Measurements from ENCODE around the gene SGF29.
"Not testable (repeated sequence)": the region's sequence is repeated elsewhere in the genome, so short reads cannot be mapped to it uniquely, and the experiment has no call there.

SGF29 gene

DNA sequence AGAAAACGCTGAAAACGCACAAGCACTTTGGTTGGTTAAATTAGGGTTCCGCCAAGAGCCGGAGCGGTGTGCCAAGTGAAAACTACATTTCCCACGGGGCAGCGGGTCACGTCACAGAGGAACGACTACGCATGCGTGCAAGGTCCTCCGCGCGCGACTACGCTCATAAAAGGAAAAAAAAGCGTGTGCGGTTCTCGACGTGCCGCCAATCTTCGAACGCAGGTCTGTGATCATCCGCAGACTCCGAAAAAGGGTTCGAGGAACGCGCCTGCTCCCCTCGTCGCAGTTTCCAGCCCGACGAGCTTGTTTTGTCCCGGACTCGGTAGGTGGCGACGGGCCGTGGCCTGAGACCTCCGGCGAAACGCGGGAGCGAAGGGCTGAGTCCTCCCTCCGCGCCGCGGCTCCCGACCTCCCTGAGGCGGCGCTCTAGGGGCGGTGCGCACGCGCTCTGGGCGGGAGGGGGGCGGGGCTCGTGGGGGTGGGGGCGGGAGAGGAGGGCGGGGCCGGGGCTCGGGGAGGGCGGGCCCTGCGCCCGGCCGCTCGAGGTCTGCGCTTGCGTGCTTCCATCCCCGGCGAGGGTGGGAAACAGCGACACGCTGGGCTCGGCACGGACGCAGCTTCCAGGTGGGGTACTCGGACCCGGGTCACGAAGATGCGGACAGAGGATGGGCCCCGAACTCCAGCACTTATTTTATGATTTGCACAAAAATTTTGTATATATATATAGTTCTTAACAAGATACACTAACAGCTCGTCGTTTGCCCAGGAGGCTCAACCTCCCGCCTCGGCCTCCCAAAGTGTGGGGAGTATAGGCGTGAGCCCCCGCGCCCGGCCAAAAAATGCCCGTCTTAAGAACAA, at the start of gene SGF29:
TSS of gene SGF29 (plus strand) at position 145 of the 858 bp plus-strand sequence. CDS start 27,150 bp downstream, outside the sequence.
- DNase-seq (ENCODE audit: low read depth in 2 of 2) = peak; percentile 87 to 89

DNA sequence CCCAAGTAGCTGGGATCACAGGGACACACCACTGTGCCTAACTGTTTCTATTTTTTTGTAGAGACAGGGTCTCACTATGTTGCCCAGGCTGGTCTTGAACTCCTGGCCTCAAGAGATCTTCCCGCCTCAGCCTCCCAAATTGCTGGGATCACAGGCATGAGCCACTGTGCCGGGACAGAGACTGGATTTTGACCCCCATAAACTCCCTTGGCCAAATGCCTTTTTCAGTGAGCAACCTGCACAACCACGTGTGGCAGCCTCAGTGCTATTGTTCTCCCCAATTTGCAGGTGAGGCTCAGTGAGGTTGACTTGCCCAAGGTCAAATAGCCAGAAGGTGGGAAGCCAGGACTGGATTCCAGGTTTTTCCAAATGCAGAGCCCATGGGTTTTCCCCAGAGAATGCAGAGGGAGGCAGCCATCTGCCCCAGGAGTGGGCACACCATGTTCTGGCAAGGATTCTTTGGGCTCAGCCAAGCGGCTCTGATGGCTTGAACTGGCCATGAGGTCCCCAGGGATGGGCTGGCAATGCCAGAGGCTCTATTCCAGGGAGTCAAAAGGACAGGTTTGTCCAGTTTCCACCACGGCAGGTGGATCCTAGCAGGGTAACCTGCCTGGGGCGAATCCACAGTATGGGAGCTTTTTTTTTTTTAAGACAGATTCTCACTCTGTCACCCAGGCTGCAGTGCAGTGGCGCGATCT, 48.9 kb upstream of the SGF29 start:
- DNase-seq (ENCODE audit: low read depth in 2 of 2) = no peak

DNA sequence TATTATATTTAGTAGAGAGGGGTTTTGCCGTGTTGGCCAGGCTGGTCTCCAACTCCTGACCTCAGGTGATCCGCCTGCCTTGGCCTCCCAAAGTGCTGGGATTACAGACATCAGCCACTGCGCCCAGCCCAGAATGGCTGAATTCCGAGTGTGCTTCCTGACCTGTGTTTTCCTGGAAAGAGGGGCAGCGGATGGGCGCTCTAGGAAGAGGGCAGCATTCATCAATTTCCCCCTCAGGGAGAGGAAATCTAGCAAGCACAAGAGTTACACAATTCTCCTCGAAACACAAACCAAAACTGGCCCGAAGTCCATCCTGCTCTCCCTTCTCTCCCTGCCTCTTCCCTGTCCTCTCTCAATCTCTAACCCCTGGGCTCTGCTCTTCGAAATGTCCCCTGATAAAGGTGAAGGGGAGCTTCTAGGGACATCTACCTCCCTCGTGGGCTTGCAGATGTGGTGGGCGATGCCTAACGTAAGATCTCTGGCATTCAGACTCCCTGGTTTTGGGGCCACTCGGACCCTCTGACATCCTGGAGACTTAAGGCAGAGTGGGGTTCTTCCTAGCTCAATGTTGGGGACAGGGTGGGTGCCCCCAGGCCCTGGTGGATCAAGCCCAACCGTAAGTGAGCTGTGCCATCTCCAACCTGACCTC, 48.1 kb upstream of the SGF29 start:
- no peak for DNase-seq (ENCODE audit: low read depth in 2 of 2)

DNA sequence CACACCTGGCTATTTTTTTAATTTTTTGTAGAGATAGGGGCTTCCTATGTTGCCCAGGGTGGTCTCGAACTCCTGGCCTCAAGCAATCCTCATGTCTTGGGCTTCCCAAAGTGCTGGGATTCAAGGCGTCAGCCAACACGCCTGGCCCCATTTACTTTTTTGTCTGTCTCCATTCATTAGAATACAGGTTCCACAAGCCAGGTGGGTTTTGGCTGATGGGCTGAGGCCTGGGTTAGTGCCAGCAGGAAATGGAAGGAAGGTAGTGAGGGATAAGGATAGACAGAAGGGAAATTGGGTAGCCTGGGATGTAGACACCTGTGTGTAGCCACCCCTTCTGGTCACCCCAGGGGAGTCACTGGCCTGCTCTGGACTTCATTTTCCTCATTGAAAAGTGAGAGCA, 42.7 kb upstream of the SGF29 start:
- no peak for DNase-seq (ENCODE audit: low read depth in 2 of 2)

DNA sequence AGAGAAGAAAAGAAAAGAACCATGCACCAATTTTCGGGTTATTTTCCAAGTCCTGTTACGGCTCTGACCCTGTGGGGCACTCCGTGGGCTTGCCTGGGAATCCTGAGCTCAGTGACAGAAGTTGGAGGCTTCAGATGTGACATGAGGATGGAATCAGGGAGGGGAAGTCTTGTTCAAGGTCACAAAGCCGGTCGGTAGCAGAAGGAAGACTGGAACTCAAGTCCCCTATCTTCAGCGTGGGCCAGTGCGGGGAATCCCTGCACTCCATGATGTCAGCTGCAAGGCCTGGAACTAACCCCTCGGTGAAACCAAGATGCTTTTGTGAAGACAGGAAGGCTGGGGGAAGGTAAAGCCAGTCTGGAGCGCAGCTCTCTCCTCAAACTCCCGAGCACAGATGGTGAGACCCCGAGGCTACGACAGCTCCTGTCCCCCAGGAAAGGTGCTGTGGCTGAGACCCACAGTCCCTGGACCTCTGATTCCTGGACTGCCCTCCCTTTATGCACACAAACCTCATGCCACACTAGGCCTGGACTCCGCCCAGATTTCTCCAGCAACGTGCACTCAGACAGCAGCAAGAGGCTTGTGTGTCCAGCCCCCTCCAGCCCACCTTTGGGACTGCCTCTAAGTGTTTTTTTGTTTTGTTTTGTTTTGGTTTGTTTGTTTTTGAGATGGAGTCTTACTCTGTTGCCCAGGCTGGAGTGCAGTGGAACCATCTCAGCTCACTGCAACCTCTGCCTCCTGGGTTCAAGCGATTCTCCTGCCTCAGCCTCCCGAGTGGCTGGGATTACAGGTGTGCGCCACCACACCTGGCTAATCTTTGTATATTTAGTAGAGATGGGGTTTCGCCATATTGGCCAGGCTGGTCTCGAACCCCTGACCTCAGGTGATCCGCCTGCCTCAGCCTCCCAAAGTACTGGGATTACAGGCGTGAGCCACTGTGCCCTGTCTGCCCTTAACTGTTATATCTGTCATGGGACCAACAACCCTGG, 41.6 kb upstream of the SGF29 start:
- DNase-seq (ENCODE audit: low read depth in 2 of 2) = no peak

DNA sequence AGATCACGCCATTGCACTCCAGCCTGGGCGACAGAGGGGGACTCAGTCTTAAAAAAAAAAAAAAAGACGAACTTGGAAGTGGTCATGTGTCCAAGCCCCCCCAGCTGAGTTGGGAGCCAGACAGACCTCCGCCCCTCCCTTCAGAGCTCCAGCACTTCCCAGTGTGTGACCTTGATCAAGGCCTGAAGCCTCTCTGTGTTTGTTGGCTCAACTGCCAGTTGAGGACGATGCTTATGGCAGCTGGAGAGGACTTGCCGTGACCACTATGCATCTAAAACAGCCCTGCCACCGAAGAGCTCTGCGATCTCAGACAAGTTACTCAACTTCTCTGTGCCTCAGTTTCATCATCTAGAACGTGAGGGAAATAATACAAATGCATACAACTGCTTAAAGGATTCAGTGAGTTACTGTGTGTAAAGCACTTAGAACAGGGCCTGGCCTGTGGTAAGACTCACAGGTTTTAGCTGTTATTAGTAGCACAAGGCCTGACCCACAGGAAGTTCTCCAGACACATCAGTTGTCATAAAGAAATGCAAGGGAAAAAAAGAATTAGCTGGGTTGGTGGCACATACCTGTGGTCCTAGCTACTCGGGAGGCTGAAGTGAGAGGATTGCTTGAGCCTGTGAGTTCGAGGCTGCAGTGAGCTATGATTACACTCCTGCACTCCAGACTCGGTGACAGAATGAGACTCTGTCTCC, 40.1 kb upstream of the SGF29 start:
- no peak for DNase-seq (ENCODE audit: low read depth in 2 of 2)

DNA sequence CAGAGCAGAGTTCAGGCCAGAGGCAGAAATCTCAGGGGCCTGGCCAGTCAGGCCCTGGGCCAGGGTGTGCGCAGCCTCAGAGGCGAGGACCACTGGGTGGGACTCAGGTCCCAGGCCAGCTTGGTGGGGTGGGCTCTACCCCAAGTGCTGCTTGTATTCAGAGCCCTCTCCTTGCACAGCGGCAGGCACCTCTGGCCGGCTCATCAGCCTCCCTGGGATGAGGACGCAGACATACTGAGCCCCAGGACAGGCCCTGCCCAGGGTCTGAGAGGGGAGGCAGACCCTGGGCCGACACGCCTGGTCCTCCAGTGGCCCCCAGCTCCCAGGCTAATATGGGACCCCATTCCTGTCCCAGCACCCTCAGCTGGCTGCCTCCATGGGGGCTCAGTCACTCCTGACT, 39.5 kb upstream of the SGF29 start:
- DNase-seq (ENCODE audit: low read depth in 2 of 2) = no peak

DNA sequence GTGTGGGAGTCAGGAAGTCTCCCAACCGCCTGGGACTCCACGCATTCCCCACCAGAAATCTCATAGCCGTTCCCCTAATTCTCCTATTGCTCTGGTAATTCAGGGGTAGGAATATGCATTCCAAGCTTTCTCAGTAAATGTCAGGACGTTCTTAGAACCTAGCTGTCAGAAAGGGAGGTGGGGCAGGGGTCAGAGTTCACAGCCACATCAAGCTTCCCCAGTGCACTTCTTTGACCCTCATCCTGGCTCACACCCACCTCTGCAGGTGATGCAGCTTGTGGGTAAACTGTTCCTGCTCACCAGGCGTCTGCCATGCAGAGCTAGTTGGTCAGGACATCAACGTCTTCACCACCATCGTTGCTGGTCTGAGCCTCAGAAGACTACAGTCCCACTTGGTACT, 33.0 kb upstream of the SGF29 start:
- no peak for DNase-seq (ENCODE audit: low read depth in 2 of 2)

DNA sequence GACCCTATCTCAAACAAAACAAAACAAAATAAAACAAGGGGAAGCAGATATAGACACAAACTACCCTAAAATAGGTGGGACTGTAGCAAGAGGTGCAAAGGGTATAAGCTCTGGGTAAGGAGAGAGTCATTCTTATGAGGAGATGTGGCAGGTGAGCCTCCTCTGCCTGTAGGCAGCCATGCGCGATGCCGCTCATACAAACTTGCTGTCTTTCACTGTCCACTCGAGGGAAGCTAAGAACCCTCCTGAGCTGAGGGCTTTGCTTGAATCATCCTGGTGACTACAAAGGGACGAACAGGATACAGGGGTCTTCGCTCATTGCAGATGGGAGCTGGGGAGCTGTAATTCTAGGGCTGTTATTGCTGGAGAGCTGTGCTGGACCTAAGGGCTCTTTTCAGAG, 32.3 kb upstream of the SGF29 start:
- DNase-seq (ENCODE audit: low read depth in 2 of 2) = no peak

DNA sequence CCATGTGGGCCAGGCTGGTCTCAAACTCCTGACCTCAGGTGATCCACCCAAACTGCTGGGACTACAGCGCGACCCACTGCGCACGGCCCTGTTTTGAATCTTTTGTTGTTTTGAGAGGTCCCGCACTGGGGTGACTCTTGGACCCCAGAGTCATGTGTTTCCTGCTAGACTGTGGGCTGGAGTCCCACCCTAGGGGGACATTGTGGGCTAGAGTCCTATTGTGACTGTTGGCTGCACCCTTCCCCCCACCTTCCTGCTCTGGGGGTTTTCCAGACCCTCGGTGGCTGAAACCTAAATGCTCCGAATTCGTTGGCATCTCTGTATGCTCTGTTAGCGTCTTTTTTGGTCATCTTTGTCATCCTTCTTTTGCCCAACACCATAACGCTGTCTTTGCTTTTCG, 30.9 kb upstream of the SGF29 start:
- DNase-seq (ENCODE audit: low read depth in 2 of 2) = no peak

DNA sequence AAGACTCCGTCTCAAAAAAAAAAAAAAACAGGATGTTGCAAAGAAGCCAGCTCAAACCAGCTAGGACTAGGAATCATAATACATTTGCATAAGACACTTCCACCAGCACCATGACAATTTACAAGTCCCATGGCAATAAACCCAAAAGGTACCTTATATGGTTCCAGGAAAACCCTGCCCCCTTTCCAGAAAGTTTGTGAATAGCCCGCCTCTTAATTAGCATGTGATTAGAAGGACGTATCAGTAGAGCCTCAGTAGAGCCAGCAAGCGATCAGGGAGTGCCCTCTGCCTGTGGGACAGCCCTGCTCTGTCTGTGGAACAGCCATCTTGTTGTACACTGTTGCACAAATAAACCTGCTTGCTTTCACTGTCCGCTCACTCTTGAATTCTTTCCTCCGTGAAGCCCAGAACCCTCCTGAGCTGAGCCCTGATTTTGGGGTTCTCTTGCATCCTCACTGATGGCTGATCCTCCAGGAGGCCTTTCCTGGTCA, 29.0 kb upstream of the SGF29 start:
- DNase-seq (ENCODE audit: low read depth in 2 of 2) = no peak

DNA sequence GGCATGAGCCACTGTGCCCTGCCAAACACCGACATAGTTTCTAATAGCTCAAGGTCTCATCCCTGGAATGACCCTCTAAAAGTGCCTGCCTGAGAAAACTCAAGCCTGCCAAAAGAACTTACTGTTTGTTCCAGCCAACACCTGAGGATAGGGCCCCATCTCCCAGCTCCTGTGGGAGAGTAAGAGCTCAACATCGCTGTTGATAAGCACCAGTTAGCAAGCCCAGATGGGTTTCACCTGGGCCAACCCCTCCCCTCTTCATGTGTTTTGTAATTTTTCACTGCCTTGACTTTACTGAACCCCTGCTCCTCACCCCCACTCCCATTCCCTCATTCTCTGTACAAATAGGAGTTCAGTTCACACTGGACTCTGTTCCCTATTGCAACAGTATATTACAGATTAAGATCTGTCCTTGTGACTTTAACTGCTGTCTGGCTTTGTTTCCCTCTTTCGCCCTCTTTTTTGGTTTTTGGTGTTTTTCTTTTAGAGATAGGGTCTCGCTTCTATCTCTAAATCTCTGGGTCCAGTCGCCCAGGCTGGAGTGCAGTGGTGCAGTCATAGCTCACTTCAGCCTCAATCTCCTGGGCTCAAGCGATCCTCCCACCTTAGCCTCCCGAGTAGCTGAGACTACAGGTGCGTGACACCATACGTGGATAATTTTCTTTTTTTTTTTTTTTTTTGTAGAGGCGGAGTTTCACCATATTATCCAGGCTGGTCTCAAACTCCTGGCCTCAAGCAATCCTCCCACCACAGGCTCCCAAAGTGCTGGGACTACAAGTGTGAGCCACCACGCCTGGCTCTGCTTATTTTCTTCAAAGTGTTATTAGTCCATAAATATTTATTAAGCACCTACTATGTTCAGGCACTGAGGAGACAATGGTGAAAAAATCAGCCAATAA, 27.3 kb upstream of the SGF29 start:
- DNase-seq (ENCODE audit: low read depth in 2 of 2) = no peak

DNA sequence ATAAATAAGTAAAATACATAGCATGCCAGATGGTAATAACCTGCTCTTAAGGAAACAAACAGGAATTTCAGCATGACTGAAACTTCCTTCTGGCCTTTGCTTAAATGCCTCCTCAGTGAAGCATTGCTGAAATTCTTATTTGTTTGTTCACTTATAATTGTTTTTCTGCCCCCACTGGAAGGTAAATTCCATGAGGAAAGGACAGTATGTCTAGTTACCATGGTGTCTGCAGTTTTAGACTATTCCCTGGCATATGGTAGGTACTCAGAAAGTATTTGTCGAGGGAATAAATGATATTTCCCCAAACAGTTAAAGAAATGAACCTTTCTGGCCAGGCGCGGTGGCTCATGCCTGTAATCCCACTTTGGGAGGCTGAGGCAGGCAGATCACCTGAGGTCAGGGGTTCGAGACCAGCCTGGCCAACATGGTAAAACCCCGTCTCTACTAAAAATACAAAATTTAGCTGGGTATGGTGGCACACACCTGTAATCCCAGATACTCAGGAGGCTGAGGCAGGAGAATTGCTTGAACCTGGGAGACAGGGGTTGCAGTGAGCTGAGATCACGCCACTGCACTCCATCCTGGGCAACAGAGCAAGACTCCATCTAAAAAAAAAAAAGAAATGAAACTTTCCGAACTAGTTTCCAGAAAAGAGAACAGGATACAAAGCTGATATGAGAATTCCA, 26.5 kb upstream of the SGF29 start:
- not testable (repeated sequence) for DNase-seq (ENCODE audit: low read depth in 2 of 2)

DNA sequence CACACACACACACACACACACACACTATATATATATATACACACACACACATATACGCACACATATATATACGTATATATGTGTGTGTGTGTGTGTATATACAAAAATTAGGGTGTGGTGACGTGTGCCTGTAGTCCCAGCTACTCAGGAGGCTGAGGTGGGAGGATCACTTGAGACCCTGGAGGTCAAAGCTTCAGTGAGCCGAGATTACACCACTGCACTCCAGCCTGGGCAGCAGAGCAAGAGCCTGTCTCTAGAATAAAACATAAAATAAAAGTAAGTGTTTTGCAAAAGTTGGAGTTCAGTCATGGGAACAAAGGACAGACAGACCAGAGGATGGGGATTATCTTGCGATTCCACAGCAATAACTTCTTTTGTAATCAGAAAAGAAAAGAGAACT, 25.7 kb upstream of the SGF29 start:
- no peak for DNase-seq (ENCODE audit: low read depth in 2 of 2)

DNA sequence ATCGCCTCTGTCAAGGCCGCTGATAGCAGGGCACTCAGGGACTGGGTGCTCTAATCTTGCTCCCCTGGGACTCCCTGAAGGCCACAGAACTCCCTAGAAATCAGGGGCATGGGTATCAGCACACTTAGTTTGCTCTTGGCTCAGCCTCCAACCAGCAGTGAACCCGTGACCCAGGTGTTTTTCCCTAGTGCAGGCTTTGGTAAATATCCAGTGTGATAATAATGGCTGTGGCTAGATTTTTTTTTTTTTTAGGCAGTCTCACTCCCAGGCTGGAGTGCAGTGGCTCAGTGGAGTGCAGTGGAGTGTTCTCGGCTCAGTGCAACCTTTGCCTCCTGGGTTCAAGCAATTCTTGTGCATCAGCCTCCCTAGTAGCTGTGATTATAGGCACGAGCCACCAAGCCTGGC, 25.3 kb upstream of the SGF29 start:
- no peak for DNase-seq (ENCODE audit: low read depth in 2 of 2)

DNA sequence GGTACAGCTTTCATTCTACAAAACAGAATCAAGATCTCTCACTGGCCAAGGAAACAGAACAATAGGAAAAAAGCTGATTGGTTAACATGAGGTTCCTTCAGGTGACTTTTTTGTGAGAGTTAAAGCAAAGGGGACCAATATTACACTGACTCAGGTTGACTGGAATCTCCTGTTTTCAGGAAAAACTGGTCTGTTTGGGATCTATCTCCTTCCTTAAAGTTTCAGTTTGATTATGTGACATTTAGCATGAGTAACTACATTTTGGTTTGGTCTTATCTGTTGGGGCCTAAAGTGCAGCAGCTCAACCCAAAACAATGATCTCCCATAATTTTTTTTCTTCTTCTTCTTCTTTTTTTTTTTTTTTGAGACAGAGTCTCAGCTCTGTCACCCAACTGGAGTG, 24.6 kb upstream of the SGF29 start:
- no peak for DNase-seq (ENCODE audit: low read depth in 2 of 2)

DNA sequence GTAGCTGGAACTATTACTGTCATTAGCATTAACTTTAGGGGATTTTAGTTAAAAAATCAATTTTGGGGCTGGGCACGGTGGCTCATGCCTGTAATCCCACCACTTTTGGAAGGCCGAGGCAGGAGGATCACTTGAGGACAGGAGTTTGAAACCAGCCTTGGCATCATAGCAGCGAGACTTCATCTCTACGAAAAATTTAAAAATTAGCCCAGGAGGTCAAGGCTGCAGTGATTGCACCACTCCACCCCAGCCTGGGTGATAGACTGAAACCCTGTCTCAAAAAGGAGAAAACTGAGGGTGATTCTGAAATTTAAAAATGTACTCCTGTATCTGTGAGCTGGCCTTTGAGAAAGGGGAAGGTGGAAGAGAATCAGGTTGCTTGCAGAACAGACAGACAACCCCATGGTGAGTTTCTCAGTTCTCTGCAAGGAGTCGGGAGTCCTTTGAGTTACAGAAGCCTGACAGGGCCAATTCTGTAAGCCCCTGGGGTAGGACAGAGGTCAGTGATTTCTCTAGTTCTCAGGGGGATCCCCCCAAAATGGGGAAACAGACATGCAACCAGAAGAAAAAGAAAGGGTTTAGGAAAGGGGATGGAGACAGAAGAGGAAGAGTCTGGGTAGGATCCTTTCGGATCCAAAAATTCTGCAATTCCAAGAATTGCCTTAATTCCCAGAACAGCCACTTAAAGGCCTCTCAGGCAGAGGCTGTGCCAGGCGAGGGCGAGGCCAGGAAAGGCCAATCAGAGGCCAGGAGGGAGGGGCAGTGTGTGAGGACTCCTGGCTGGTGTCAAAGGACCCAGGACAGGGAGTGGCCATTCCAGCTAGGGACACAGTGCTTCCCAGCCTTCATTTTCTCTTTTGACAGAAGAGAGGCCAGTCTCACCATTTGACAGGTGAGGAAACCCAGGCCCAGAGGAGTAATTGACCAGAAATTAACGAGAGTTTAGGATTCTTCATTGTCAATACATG, 21.7 kb upstream of the SGF29 start:
- no peak for DNase-seq (ENCODE audit: low read depth in 2 of 2)

Data from activated CD4-positive, alpha-beta T cell treated with anti-CD3 and anti-CD28 coated beads for 24 hours (primary cell).